GM21526 (cell line): Measurements from ENCODE around the gene SPATA24.
"Not testable (repeated sequence)": the region's sequence is repeated elsewhere in the genome, so short reads cannot be mapped to it uniquely, and the experiment has no call there.

Experiments
- ATAC-seq: cut with Tn5 transposase; IDR thresholded peaks from one replicate; pipeline ENCODE4 v1.9.1; 2021; ENCODE audit warnings: moderate library complexity; ENCODE audit not compliant: unreplicated experiment, low FRiP score

SPATA24 gene

GRCh38 chr5:139395844-139396640 is 7.8 kb downstream of the SPATA24 start:
- no peak for ATAC-seq

- ATAC-seq, result no peak
These were observed 9.0 kb downstream of the SPATA24 start, which contains the start of gene PROB1 for GRCh38 chr5:139394654-139395566. PROB1 (minus strand) TSS chr5:139395104; CDS start chr5:139395081, 23 bp downstream.

- no peak for ATAC-seq
These were observed 9.7 kb downstream of the SPATA24 start for GRCh38 chr5:139394123-139394653.

- ATAC-seq, result no peak
These were observed 10.3 kb downstream of the SPATA24 start for GRCh38 chr5:139393497-139394122.

GRCh38 chr5:139392678-139393496 is 11.0 kb downstream of the SPATA24 start:
- peak; percentile 46 for ATAC-seq

- no peak for ATAC-seq
These were observed 11.6 kb downstream of the SPATA24 start for GRCh38 chr5:139392324-139392677.

GRCh38 chr5:139391570-139392323 is 12.1 kb downstream of the SPATA24 start:
- no peak for ATAC-seq

GRCh38 chr5:139390639-139391569 is 13.0 kb downstream of the SPATA24 start:
- ATAC-seq, result no peak

- peak; percentile 33 for ATAC-seq
These were observed 13.9 kb downstream of the SPATA24 start, which contains the start of gene MZB1 for GRCh38 chr5:139389701-139390638. MZB1 (minus strand) TSS chr5:139389913; CDS start chr5:139389856, 57 bp downstream.

- ATAC-seq, result no peak
These were observed 15.6 kb downstream of the SPATA24 start for GRCh38 chr5:139388198-139388821.

GRCh38 chr5:139387611-139388197 is 16.2 kb downstream of the SPATA24 start:
- ATAC-seq, result no peak

- ATAC-seq, result not testable (repeated sequence)
These were observed 16.9 kb downstream of the SPATA24 start for GRCh38 chr5:139386956-139387355.

GRCh38 chr5:139386050-139386438 is 17.8 kb downstream of the SPATA24 start:
- no peak for ATAC-seq

GRCh38 chr5:139385061-139386049 is 18.5 kb downstream of the SPATA24 start:
- no peak for ATAC-seq

- ATAC-seq, result no peak
These were observed 19.3 kb downstream of the SPATA24 start for GRCh38 chr5:139384591-139385051.
